Activated CD8-positive, alpha-beta T cell treated with anti-CD3 and anti-CD28 coated beads for 36 hours (primary cell): ENCODE results near the gene TAPT1. TPM values are rescaled to one million over a fixed set of nuclear protein-coding genes. Genes with fewer than 3 reads are reported as not detected.

Source experiments
- ATAC-seq: fragments of 200-7000 bp; cut with Tn5 transposase; one replicate; pipeline ENCODE4 v1.10.0; 2021; ENCODE audit warnings: mild to moderate bottlenecking, moderate library complexity
- CTCF ChIA-PET: fragments of 350-600 bp; sonication (Branson Sonifier 250); formaldehyde crosslinking; loops from one replicate; lab custom pipeline; 2021; ENCODE audit warnings: antibody characterized with exemption; lab: Charles Lee
- POLR2A ChIA-PET: fragments of 350-600 bp; sonication (Branson Sonifier 250); formaldehyde crosslinking; loops from one replicate; lab custom pipeline; 2021; ENCODE audit warnings: antibody characterized with exemption; lab: Charles Lee
- DNase-seq: peaks from one replicate; pipeline ENCODE4 v3.0.0-alpha.2; 2020
- H3K27ac Mint-ChIP-seq: one replicate; pipeline ENCODE4 v1.8.0; 2021; ENCODE audit warnings: mild to moderate bottlenecking, mixed read lengths
- H3K27me3 Mint-ChIP-seq: one replicate; pipeline ENCODE4 v1.8.0; 2021; ENCODE audit warnings: mixed read lengths
- H3K36me3 Mint-ChIP-seq: one replicate; pipeline ENCODE4 v1.8.0; 2021; ENCODE audit warnings: low read depth, mixed read lengths
- H3K4me1 Mint-ChIP-seq: one replicate; pipeline ENCODE4 v1.8.0; 2021; ENCODE audit warnings: low read depth, mixed read lengths
- H3K4me3 Mint-ChIP-seq: one replicate; pipeline ENCODE4 v1.8.0; 2021; ENCODE audit warnings: mild to moderate bottlenecking, moderate library complexity, mixed read lengths
- H3K9me3 Mint-ChIP-seq: one replicate; pipeline ENCODE4 v1.8.0; 2021; ENCODE audit warnings: mixed read lengths
- intact Hi-C: fragments of 100-400 bp; cut with micrococcal nuclease; formaldehyde crosslinking; loops from one replicate; pipeline ENCODE4 v1.10.0; 2022
- total RNA-seq, 2 experiments: library from RNA; stranded (reverse); gene quantifications; one replicate each; pipeline ENCODE4 v1.2.3, GENCODE V29; 2021
- TF ChIP-seq, protein P1 (sequence below): fragments of 200-600 bp; IDR thresholded peaks from one replicate; pipeline ENCODE4 v1.8.0; 2022; ENCODE audit warnings: antibody characterized with exemption, mild to moderate bottlenecking

TAPT1 gene
- total RNA-seq, 2 experiments from 2014 or later: 34.2 to 35.5 TPM

DNA sequence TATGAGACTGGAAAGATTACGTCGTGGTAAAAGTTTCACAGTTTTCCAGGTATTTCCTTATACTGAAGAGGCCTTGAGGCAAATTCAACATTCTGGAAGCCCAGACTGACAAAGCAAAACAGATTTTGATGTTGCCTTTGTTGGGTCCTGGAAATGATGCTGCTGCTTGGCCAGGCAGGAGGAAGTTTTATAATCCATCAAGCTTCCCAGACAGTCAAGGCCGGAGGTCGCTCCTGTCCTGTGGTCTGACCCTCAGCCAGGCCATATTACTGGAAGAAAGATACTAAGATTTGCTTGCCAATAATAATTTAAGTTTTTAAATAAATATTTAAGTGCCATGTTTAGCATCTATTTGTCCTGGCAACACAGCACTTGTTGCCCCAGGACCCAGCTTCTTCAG, 63.4 kb downstream of the TAPT1 start:
- H3K27me3 Mint-ChIP-seq: no peaks in the 10 kb centered on the region
- intact Hi-C loops: no loop called here
- peaks cover 32% of the 10 kb centered on the region for H3K36me3 Mint-ChIP-seq
- TF ChIP-seq, protein P1, sequence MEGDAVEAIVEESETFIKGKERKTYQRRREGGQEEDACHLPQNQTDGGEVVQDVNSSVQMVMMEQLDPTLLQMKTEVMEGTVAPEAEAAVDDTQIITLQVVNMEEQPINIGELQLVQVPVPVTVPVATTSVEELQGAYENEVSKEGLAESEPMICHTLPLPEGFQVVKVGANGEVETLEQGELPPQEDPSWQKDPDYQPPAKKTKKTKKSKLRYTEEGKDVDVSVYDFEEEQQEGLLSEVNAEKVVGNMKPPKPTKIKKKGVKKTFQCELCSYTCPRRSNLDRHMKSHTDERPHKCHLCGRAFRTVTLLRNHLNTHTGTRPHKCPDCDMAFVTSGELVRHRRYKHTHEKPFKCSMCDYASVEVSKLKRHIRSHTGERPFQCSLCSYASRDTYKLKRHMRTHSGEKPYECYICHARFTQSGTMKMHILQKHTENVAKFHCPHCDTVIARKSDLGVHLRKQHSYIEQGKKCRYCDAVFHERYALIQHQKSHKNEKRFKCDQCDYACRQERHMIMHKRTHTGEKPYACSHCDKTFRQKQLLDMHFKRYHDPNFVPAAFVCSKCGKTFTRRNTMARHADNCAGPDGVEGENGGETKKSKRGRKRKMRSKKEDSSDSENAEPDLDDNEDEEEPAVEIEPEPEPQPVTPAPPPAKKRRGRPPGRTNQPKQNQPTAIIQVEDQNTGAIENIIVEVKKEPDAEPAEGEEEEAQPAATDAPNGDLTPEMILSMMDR: no peak
- H3K4me1 Mint-ChIP-seq: peaks cover 2% of the 10 kb centered on the region
- H3K4me3 Mint-ChIP-seq: no peak overlapping the region
- DNase-seq (no peak), ATAC-seq (no peak)
- ChIA-PET CTCF (interaction anchor here (1.2 kb wide), 1 partner anchor 43 kb away, joined by 3 read pairs; no protein-coding TSS in a partner anchor), POLR2A (no interaction called here)
- H3K9me3 Mint-ChIP-seq: no peaks in the 10 kb centered on the region
- no peak overlapping the region for H3K27ac Mint-ChIP-seq

DNA sequence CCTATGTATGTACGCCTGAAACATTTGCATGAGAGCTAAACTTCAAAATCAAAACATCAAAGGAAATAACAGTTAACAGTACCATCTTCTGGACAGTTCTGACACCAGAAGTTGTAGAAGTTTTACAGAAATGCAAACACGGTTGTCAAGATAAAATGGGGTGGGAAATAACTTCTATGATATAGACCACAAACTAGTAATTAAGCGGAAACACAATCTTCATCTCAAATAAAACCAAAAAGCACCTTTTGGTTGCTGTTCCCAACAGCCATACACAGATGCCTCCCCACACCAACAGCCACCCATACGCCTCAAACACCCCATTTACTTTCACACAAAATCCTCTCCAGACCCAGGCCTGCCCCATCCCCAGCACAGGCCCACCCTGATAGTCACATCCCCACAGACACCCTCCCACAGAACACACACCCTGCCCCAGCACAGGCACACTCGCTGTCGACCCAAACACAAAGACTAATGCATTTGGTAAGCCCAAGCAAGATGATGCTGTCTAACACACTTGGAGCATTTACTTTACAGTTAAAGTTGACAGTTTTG, 64.3 kb downstream of the TAPT1 start:
- DNase-seq: no peak
- ATAC-seq: no peak
- TF ChIP-seq, protein P1: no peak
- H3K9me3 Mint-ChIP-seq: no peaks in the 10 kb centered on the region
- peaks cover 30% of the 10 kb centered on the region for H3K36me3 Mint-ChIP-seq
- POLR2A ChIA-PET: interaction anchor here (0.7 kb wide), 1 partner anchor 1386 kb away, joined by 3 read pairs; no protein-coding TSS in a partner anchor
- no peak overlapping the region for H3K4me3 Mint-ChIP-seq
- intact Hi-C loops: no loop called here
- peaks cover 2% of the 10 kb centered on the region for H3K4me1 Mint-ChIP-seq
- H3K27me3 Mint-ChIP-seq: no peaks in the 10 kb centered on the region
- peak overlapping the region; percentile 2 for H3K27ac Mint-ChIP-seq
- CTCF ChIA-PET: interaction anchor here (1.2 to 1.6 kb wide), 2 partner anchors 11 to 44 kb away, joined by 3 to 5 read pairs; no protein-coding TSS in a partner anchor

DNA sequence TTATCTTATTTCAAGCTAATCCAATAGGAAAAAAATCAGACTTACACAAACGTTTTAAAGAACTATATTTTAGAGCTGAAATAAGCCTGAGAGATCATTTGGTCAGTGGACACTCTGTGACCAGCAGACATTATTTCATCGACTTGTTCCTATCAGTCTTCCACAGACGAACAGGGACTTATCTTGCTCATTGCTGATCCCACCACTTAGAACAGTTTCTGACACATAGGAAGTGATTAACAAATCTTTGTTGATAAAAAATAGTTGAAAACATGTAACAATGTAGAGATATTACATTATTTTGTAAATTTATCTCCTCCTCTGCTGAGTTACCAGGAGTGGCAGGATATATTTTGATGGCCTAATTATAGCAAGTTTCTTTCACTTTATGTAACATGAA, 65.8 kb downstream of the TAPT1 start:
- TF ChIP-seq, protein P1: no peak
- intact Hi-C loops: no loop called here
- Mint-ChIP-seq H3K27ac (no peak overlapping the region), H3K27me3 (no peaks in the 10 kb centered on the region), H3K9me3 (no peaks in the 10 kb centered on the region), H3K36me3 (peaks cover 19% of the 10 kb centered on the region), H3K4me3 (no peak overlapping the region), H3K4me1 (peaks cover 2% of the 10 kb centered on the region)
- ATAC-seq (no peak), DNase-seq (no peak)
- POLR2A ChIA-PET: no interaction called here
- CTCF ChIA-PET: no interaction called here

DNA sequence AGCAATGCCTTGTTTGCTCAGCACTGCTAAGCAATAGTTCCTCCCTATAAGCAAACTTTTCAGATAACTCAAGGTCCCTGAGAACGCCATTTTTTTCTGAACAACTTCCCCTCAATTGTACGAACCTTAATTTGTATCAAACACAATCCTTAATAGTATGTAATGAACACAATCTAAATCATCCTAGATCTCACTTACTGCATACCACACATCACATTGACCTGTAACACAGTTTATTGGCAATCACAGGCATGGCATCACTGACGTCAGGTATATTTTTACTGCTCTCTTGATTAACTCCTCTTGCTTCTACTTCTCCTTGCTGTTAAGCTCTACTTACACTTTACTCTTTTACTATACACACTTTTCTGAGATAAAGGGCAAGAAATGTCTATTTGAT, 67.0 kb downstream of the TAPT1 start:
- peaks cover 2% of the 10 kb centered on the region for H3K4me1 Mint-ChIP-seq
- H3K27me3 Mint-ChIP-seq: no peaks in the 10 kb centered on the region
- no peaks in the 10 kb centered on the region for H3K9me3 Mint-ChIP-seq
- ATAC-seq: no peak
- intact Hi-C loops: no loop called here
- DNase-seq: no peak
- CTCF ChIA-PET: no interaction called here
- no peak overlapping the region for H3K4me3 Mint-ChIP-seq
- H3K36me3 Mint-ChIP-seq: peaks cover 14% of the 10 kb centered on the region
- TF ChIP-seq, protein P1: no peak
- POLR2A ChIA-PET: no interaction called here
- no peak overlapping the region for H3K27ac Mint-ChIP-seq

DNA sequence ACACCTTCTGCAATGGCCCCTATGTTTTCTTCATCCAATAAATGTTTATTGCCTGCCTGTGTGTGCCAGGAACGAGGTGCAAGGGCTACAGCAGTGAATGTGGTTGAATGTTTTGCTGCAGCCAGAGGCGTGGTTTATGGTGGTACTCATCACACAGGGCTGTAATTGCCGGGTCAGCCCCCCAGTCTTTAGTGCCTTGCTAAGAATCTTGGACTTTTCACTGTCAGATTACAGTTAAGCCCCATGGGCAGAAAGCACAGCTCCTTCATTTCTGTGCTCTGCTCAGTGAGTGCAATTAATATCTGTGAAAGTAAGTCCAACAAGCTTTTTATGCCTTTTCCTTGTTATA, 67.8 kb downstream of the TAPT1 start:
- ATAC-seq (no peak), DNase-seq (no peak)
- H3K4me1 Mint-ChIP-seq: peaks cover 2% of the 10 kb centered on the region
- H3K27ac Mint-ChIP-seq: no peak overlapping the region
- peaks cover 12% of the 10 kb centered on the region for H3K36me3 Mint-ChIP-seq
- no peak overlapping the region for H3K4me3 Mint-ChIP-seq
- TF ChIP-seq, protein P1: no peak
- ChIA-PET CTCF (interaction anchor here (1.6 kb wide), 1 partner anchor 47 kb away, joined by 4 read pairs; no protein-coding TSS in a partner anchor), POLR2A (interaction anchor here (0.9 kb wide), 1 partner anchor 32 kb away, joined by 3 read pairs; no protein-coding TSS in a partner anchor)
- H3K27me3 Mint-ChIP-seq: no peaks in the 10 kb centered on the region
- intact Hi-C loops: no loop called here
- no peaks in the 10 kb centered on the region for H3K9me3 Mint-ChIP-seq
